Femur (tissue), 1 donor: Measurements from ENCODE around the gene MORF4L2.

Experiments used
- DNase-seq: peaks from one replicate; pipeline ENCODE4 v3.0.0-alpha.2; 2017

MORF4L2 gene

GRCh38 chrX:103631145-103631544 is 55.4 kb downstream of the MORF4L2 start:
- DNase-seq: no peak

DNA sequence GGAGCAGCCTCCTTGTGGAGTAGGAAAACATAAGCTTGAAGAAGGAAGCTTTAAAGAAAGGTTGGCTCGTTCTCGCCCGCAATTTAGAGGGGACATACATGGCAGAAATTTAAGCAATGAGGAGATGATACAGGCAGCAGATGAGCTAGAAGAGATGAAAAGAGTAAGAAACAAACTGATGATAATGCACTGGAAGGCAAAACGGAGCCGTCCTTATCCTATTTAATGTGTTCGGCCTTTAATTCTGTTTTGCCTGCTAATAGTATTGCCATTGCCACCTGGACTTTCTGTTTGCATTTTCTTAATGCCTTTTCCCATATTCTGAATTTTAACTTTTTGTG is 56.4 kb downstream of the MORF4L2 start:
- DNase-seq: no peak

GRCh38 chrX:103629318-103630170 is 57.0 kb downstream of the MORF4L2 start:
- peak; percentile 86 for DNase-seq

- peak; percentile 74 for DNase-seq
Measured at GRCh38 chrX:103628386-103629317, 57.8 kb downstream of the MORF4L2 start, which contains the start of gene TCEAL1. TSS of gene TCEAL1 (plus strand) at chrX:103628975. CDS start at chrX:103629917, 942 bp downstream.

- DNase-seq: no peak
Measured at GRCh38 chrX:103626855-103627254, 59.6 kb downstream of the MORF4L2 start.
